Measurements from ENCODE around the gene CHD5. TPM values are rescaled to one million over a fixed set of nuclear protein-coding genes. Genes with fewer than 3 reads are reported as not detected.

Gene CHD5
- polyA plus RNA-seq, 1 donor (not counting 4 experiments of a cell fraction or from before 2014, with no cell fraction given), result 0.07 TPM

- Histone ChIP-seq H3K4me2 (ENCODE audit: control insufficient read depth, extremely low read depth, insufficient read depth, low read depth, low read length) (no peak overlapping the region), H3K4me1 (ENCODE audit: control insufficient read depth, extremely low read depth, insufficient read depth, low read length) (no peaks in the 10 kb centered on the region), H3K79me2 (ENCODE audit: control insufficient read depth, insufficient read depth, low read length) (no peaks in the 10 kb centered on the region), H3K4me3 (ENCODE audit: control insufficient read depth in 2 of 3, extremely low read depth in 1 of 3, insufficient read depth in 2 of 3, low read depth in 1 of 3, low read length in 3 of 3) (no peak overlapping the region), H3K9me1 (ENCODE audit: control insufficient read depth, extremely low read depth, insufficient read depth, low read length) (no peaks in the 10 kb centered on the region), H3K9me3 (ENCODE audit: control insufficient read depth, low read depth, low read length) (no peaks in the 10 kb centered on the region), H3K36me3 (ENCODE audit: control insufficient read depth in 2 of 2, extremely low read depth in 1 of 2, insufficient read depth in 2 of 2, low read length in 2 of 2) (no peaks in the 10 kb centered on the region), H3K27me3 (ENCODE audit: control insufficient read depth, extremely low read depth, insufficient read depth, low read length) (peaks cover 23% of the 10 kb centered on the region), H4K20me1 (ENCODE audit: control insufficient read depth, extremely low read depth, insufficient read depth, low read length) (no peaks in the 10 kb centered on the region), H2AFZ (ENCODE audit: control insufficient read depth, low read length) (no peak overlapping the region), H3K9ac (ENCODE audit: control insufficient read depth, extremely low read depth, insufficient read depth, low read length) (no peak overlapping the region), H3K27ac (ENCODE audit: control insufficient read depth, insufficient read depth, low read length) (no peak overlapping the region)
- DNase-seq (ENCODE audit: low read depth, low spot score) (no peak), FAIRE-seq (no peak)
- TF ChIP-seq EZH2 (IDR thresholded peaks at IDR 0.05; ENCODE audit: low read length), result no peak
- TF ChIP-seq, protein P1, sequence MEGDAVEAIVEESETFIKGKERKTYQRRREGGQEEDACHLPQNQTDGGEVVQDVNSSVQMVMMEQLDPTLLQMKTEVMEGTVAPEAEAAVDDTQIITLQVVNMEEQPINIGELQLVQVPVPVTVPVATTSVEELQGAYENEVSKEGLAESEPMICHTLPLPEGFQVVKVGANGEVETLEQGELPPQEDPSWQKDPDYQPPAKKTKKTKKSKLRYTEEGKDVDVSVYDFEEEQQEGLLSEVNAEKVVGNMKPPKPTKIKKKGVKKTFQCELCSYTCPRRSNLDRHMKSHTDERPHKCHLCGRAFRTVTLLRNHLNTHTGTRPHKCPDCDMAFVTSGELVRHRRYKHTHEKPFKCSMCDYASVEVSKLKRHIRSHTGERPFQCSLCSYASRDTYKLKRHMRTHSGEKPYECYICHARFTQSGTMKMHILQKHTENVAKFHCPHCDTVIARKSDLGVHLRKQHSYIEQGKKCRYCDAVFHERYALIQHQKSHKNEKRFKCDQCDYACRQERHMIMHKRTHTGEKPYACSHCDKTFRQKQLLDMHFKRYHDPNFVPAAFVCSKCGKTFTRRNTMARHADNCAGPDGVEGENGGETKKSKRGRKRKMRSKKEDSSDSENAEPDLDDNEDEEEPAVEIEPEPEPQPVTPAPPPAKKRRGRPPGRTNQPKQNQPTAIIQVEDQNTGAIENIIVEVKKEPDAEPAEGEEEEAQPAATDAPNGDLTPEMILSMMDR (optimal IDR thresholded peaks at IDR 0.05 in 1 of 3, IDR thresholded peaks at IDR 0.05 in 1 of 3, conservative IDR thresholded peaks at IDR 0.05 in 1 of 3; ENCODE audit: extremely low read depth in 1 of 3, insufficient read depth in 2 of 3, low read length in 3 of 3), result no peak
- dilution Hi-C loops (cut with MboI; ENCODE audit: extremely low pct_ligation_motif_present, low sequenced_read_pairs), result no loop called here
Measured at GRCh38 chr1:6106321-6106731, 73.8 kb downstream of the CHD5 start.

DNA sequence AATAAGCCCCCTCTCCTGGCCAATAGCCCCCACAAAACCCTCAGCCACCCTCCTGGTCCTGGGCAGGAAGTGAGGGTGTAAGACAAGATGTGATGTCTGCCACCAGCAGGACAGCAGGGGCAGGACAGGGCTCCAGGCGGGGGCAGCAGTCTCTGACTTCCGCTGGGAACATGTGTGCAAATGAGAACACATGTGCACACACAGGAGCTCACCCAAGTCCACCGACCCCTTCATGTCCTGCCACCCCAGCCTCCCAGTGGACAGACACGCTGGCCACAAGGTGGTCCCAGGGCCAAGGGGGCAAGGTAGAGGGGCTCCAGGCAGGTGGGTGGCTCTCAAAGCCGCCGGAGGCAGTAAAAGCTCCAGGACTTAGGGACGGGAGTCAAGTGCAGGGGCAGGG is 74.4 kb downstream of the CHD5 start:
- Histone ChIP-seq H2AFZ (ENCODE audit: control insufficient read depth, low read length) (no peak overlapping the region), H3K9ac (ENCODE audit: control insufficient read depth, extremely low read depth, insufficient read depth, low read length) (no peak overlapping the region), H4K20me1 (ENCODE audit: control insufficient read depth, extremely low read depth, insufficient read depth, low read length) (no peaks in the 10 kb centered on the region), H3K79me2 (ENCODE audit: control insufficient read depth, insufficient read depth, low read length) (no peaks in the 10 kb centered on the region), H3K36me3 (ENCODE audit: control insufficient read depth in 2 of 2, extremely low read depth in 1 of 2, insufficient read depth in 2 of 2, low read length in 2 of 2) (no peaks in the 10 kb centered on the region), H3K4me2 (ENCODE audit: control insufficient read depth, extremely low read depth, insufficient read depth, low read depth, low read length) (no peak overlapping the region), H3K27ac (ENCODE audit: control insufficient read depth, insufficient read depth, low read length) (no peak overlapping the region), H3K27me3 (ENCODE audit: control insufficient read depth, extremely low read depth, insufficient read depth, low read length) (peaks cover 27% of the 10 kb centered on the region), H3K4me3 (ENCODE audit: control insufficient read depth in 2 of 3, extremely low read depth in 1 of 3, insufficient read depth in 2 of 3, low read depth in 1 of 3, low read length in 3 of 3) (no peak overlapping the region), H3K9me1 (ENCODE audit: control insufficient read depth, extremely low read depth, insufficient read depth, low read length) (no peaks in the 10 kb centered on the region), H3K4me1 (ENCODE audit: control insufficient read depth, extremely low read depth, insufficient read depth, low read length) (no peaks in the 10 kb centered on the region), H3K9me3 (ENCODE audit: control insufficient read depth, low read depth, low read length) (no peaks in the 10 kb centered on the region)
- dilution Hi-C loops (cut with MboI; ENCODE audit: extremely low pct_ligation_motif_present, low sequenced_read_pairs), result no loop called here
- no peak for TF ChIP-seq EZH2 (IDR thresholded peaks at IDR 0.05; ENCODE audit: low read length)
- TF ChIP-seq, protein P1 (optimal IDR thresholded peaks at IDR 0.05 in 1 of 3, IDR thresholded peaks at IDR 0.05 in 1 of 3, conservative IDR thresholded peaks at IDR 0.05 in 1 of 3; ENCODE audit: extremely low read depth in 1 of 3, insufficient read depth in 2 of 3, low read length in 3 of 3), result peak in 1 of 3 experiments; percentile 34
- FAIRE-seq (no peak), DNase-seq (ENCODE audit: low read depth, low spot score) (no peak)

Measured in keratinocyte (primary cell).